NT2/D1 (cell line): ENCODE data around the gene TMEM273.

ENCODE experiments used
- SUZ12 ChIP-seq: IDR thresholded peaks from 2 replicates; pipeline ENCODE4 v1.6.1; 2011; ENCODE audit not compliant: insufficient read length, insufficient read depth; ENCODE audit errors: extremely low read depth
- YY1 ChIP-seq: IDR thresholded peaks from 2 replicates; pipeline ENCODE4 v1.6.1; 2011; ENCODE audit not compliant: insufficient read length, insufficient read depth
- ZNF274 ChIP-seq: IDR thresholded peaks from 2 replicates; pipeline ENCODE4 v1.6.1; 2011; ENCODE audit warnings: mild to moderate bottlenecking, low read depth, low read length

GRCh38 chr10:49173853-49174252, 14.3 kb downstream of the TMEM273 start:
- TF ChIP-seq ZNF274 (no peak), YY1 (no peak), SUZ12 (no peak)
